ENCODE results near the gene ELMO1. TPM values are rescaled to one million over a fixed set of nuclear protein-coding genes. Genes with fewer than 3 reads are reported as not detected.

Gene ELMO1
- total RNA-seq, 1 donor from 2014 or later = 151 TPM

DNA sequence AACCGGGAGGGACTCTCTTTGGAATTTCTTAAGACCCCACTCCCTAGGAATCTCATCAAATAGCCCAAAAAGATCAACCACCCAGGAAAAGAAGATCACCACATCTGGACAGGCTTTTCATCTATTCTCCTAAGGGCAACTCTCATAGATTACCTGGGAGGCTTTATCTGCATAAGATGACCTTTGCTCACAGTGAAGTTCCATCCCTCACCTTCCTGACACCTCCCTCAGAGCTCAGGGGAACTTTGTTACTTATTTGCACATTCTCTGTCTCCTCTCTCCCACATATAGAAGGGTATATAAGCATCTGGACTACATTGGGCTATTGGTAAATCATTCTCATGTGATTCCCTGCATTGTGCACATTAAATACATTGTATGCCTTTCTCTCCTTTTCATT, 80.1 kb downstream of the ELMO1 start:
- no peak overlapping the region for H3K27ac Mint-ChIP-seq (ENCODE audit: unreplicated experiment)
- H3K9me3 Mint-ChIP-seq (ENCODE audit: unreplicated experiment) = no peaks in the 10 kb centered on the region
- TF ChIP-seq, protein P1, sequence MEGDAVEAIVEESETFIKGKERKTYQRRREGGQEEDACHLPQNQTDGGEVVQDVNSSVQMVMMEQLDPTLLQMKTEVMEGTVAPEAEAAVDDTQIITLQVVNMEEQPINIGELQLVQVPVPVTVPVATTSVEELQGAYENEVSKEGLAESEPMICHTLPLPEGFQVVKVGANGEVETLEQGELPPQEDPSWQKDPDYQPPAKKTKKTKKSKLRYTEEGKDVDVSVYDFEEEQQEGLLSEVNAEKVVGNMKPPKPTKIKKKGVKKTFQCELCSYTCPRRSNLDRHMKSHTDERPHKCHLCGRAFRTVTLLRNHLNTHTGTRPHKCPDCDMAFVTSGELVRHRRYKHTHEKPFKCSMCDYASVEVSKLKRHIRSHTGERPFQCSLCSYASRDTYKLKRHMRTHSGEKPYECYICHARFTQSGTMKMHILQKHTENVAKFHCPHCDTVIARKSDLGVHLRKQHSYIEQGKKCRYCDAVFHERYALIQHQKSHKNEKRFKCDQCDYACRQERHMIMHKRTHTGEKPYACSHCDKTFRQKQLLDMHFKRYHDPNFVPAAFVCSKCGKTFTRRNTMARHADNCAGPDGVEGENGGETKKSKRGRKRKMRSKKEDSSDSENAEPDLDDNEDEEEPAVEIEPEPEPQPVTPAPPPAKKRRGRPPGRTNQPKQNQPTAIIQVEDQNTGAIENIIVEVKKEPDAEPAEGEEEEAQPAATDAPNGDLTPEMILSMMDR (IDR thresholded peaks at IDR 0.05; ENCODE audit: unreplicated experiment) = no peak
- no peak for DNase-seq (ENCODE audit: low spot score)
- H3K4me3 Mint-ChIP-seq (ENCODE audit: unreplicated experiment) = no peak overlapping the region
- peaks cover 12% of the 10 kb centered on the region for H3K36me3 Mint-ChIP-seq (ENCODE audit: low read depth, unreplicated experiment)
- H3K27me3 Mint-ChIP-seq (ENCODE audit: unreplicated experiment) = peaks cover 3% of the 10 kb centered on the region
- H3K4me1 Mint-ChIP-seq (ENCODE audit: unreplicated experiment) = peaks cover 52% of the 10 kb centered on the region

DNA sequence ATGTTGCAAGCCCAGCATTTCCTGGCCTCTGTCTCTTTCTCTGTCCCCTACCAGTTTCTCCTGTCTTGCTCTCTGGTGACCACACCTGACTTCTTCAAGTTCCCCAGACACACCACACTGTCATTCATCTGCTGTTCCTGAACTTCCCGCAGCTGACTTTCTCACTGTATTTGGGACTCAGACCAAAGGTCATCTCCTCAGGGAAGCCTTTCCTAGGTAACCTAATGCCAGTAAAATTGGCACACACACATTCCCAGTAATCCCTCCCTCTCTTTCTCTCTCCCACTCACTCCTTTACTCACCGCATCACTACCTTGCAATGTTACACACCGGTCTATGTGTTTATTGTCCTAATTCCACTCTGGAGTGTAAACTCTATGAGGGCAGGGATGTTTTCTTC, 81.7 kb downstream of the ELMO1 start:
- H3K4me3 Mint-ChIP-seq (ENCODE audit: unreplicated experiment) = no peak overlapping the region
- DNase-seq (ENCODE audit: low spot score) = no peak
- H3K36me3 Mint-ChIP-seq (ENCODE audit: low read depth, unreplicated experiment) = peaks cover 17% of the 10 kb centered on the region
- H3K27ac Mint-ChIP-seq (ENCODE audit: unreplicated experiment) = no peak overlapping the region
- TF ChIP-seq, protein P1 (IDR thresholded peaks at IDR 0.05; ENCODE audit: unreplicated experiment) = no peak
- H3K27me3 Mint-ChIP-seq (ENCODE audit: unreplicated experiment) = peaks cover 9% of the 10 kb centered on the region
- no peaks in the 10 kb centered on the region for H3K9me3 Mint-ChIP-seq (ENCODE audit: unreplicated experiment)
- peaks cover 56% of the 10 kb centered on the region for H3K4me1 Mint-ChIP-seq (ENCODE audit: unreplicated experiment)

DNA sequence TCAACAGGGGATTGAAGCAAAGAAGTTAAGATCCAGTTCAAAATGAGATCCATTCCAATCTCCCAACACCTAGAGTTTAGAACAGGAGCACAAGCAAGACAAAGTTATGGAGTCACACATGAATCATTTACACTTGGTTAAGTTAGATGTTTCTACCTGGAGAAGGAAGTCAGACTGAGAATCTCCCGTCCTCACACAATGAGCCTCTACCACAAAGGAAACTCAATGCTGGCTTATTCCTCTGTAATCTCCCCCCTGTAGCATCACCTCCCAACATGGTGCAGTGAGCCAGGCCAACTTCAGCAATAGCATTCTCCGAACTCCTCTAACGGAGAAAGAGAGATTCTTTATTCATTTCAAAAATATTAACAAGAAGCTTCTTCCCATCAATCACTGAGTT, 82.2 kb downstream of the ELMO1 start:
- H3K4me3 Mint-ChIP-seq (ENCODE audit: unreplicated experiment) = no peak overlapping the region

DNA sequence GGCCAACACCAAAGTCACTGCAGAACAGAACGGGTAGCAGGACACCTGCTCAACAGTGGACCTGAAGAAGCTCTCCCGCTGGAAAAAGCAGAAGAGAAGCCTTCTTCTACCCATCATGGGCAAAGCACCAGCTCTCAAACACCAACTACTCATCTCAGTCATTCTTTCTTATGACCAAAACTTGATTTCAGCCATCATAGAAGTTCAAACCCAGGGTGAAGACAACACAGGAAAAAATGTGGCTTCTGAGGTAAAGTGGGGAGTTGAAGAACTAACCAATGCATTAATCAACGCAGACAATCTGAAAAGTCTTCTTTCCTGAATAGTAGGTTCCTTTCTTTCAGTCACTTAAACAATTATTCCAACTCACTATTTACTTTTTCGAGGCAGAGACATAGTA, 83.3 kb downstream of the ELMO1 start:
- Mint-ChIP-seq H3K27me3 (ENCODE audit: unreplicated experiment) (peaks cover 9% of the 10 kb centered on the region), H3K4me1 (ENCODE audit: unreplicated experiment) (peaks cover 62% of the 10 kb centered on the region), H3K27ac (ENCODE audit: unreplicated experiment) (no peak overlapping the region), H3K36me3 (ENCODE audit: low read depth, unreplicated experiment) (peaks cover 17% of the 10 kb centered on the region), H3K4me3 (ENCODE audit: unreplicated experiment) (no peak overlapping the region), H3K9me3 (ENCODE audit: unreplicated experiment) (no peaks in the 10 kb centered on the region)
- DNase-seq (ENCODE audit: low spot score) = no peak
- TF ChIP-seq, protein P1 (IDR thresholded peaks at IDR 0.05; ENCODE audit: unreplicated experiment) = no peak

More for the DNA sequence above, 82.2 kb downstream of the ELMO1 start:
- DNase-seq (ENCODE audit: low spot score) = no peak
- H3K9me3 Mint-ChIP-seq (ENCODE audit: unreplicated experiment) = no peaks in the 10 kb centered on the region
- H3K4me1 Mint-ChIP-seq (ENCODE audit: unreplicated experiment) = peaks cover 57% of the 10 kb centered on the region
- peaks cover 17% of the 10 kb centered on the region for H3K36me3 Mint-ChIP-seq (ENCODE audit: low read depth, unreplicated experiment)
- TF ChIP-seq, protein P1 (IDR thresholded peaks at IDR 0.05; ENCODE audit: unreplicated experiment) = no peak
- H3K27me3 Mint-ChIP-seq (ENCODE audit: unreplicated experiment) = peaks cover 9% of the 10 kb centered on the region
- peak overlapping the region; percentile 62 for H3K27ac Mint-ChIP-seq (ENCODE audit: unreplicated experiment)

DNA sequence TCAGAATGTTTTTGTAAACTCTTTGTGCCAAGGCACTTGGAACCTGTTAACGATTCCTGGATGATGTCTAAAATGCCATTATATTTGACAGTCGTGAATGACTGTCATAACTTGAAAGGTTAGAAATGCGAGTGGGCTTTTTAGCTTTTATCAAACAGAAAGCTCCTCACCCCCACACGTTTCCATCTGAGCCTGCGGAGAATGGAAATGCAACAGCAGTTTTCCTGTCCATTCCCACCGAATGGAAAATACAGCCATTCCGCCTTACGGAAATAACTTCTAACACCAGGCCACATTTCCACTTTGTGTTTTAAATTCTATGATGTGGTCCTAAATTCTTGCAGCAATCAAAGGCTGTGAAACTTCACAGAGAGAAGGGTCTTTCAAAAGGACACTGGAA, 83.8 kb downstream of the ELMO1 start:
- Mint-ChIP-seq H3K36me3 (ENCODE audit: low read depth, unreplicated experiment) (peaks cover 17% of the 10 kb centered on the region), H3K9me3 (ENCODE audit: unreplicated experiment) (no peaks in the 10 kb centered on the region), H3K27ac (ENCODE audit: unreplicated experiment) (no peak overlapping the region), H3K4me1 (ENCODE audit: unreplicated experiment) (peaks cover 57% of the 10 kb centered on the region), H3K4me3 (ENCODE audit: unreplicated experiment) (no peak overlapping the region), H3K27me3 (ENCODE audit: unreplicated experiment) (peaks cover 9% of the 10 kb centered on the region)
- TF ChIP-seq, protein P1 (IDR thresholded peaks at IDR 0.05; ENCODE audit: unreplicated experiment) = no peak
- DNase-seq (ENCODE audit: low spot score) = no peak

Measured in endothelial cell (in vitro differentiated cells).